HepG2 (cell line): ENCODE data around the gene TMEM80. TPM values are rescaled to one million over a fixed set of nuclear protein-coding genes. Genes with fewer than 3 reads are reported as not detected.

Experiments
- ATAC-seq: fragments of 200-7000 bp; cut with Tn5 transposase; 3 replicates; pipeline ENCODE4 v1.9.1; 2020; ENCODE audit warnings: mild to moderate bottlenecking, moderate library complexity
- BruUV-seq: library from RNA; stranded (reverse); fragments of 400-500 nt; replicated peaks from 2 replicates; lab custom pipeline; 2021; lab: Mats Ljungman, UMichigan
- CTCF ChIA-PET: fragments of 300-600 bp; formaldehyde crosslinking; extraction: SDS; loops from one replicate; lab custom pipeline; 2021; ENCODE audit warnings: low total read pairs, inconsistent platforms, low intra/inter-chr PET ratio; lab: Yijun Ruan, JAX
- POLR2A ChIA-PET: fragments of 350-600 bp; sonication (Branson Sonifier 250); formaldehyde crosslinking; loops from one replicate; lab custom pipeline; 2020; ENCODE audit warnings: antibody characterized with exemption, inconsistent platforms; lab: Yijun Ruan, JAX
- DNase-seq: peaks from one replicate; pipeline ENCODE4 v3.0.0-alpha.2; 2015; ENCODE audit warnings: low spot score
- FAIRE-seq: peaks from 3 replicates; lab custom pipeline; 2011; peaks lifted over from hg19 to GRCh38; lab: Jason Lieb, UNC
- H2AFZ ChIP-seq: one replicate; pipeline ENCODE4 v1.6.1; 2011; ENCODE audit warnings: low read length, inconsistent platforms
- H3K27ac ChIP-seq: fragments of 300-600 bp; 3 replicates; pipeline ENCODE4 v1.8.0; 2011; ENCODE audit warnings: mixed run types, mild to moderate bottlenecking, mixed read lengths, low read length, inconsistent platforms; ENCODE audit not compliant: insufficient read depth; ENCODE audit errors: extremely low read length
- H3K27me3 ChIP-seq, 2 experiments: fragments of 200-600 bp in 1 of 2; 2 replicates in 1 of 2; 3 replicates in 1 of 2; pipeline versions ENCODE4 v1.6.0 to v1.8.0; 2011; ENCODE audit warnings: low read length in 2 of 2, mild to moderate bottlenecking in 2 of 2, moderate library complexity in 2 of 2, inconsistent platforms in 1 of 2; ENCODE audit not compliant: insufficient read depth in 2 of 2, control insufficient read depth in 1 of 2
- H3K36me3 ChIP-seq, 2 experiments: fragments of 200-600 bp in 1 of 2; replicated peaks in 1 of 2; 2 replicates in 1 of 2; 3 replicates in 1 of 2; pipeline versions ENCODE4 v1.5.1 to v1.8.0; 2011; ENCODE audit warnings: low read length in 2 of 2, inconsistent platforms in 1 of 2; ENCODE audit not compliant: insufficient read depth in 2 of 2, control insufficient read depth in 1 of 2
- H3K4me1 ChIP-seq: 2 replicates; pipeline ENCODE4 v1.5.1; 2012; ENCODE audit warnings: low read length, inconsistent platforms; ENCODE audit not compliant: insufficient read depth
- H3K4me2 ChIP-seq: 2 replicates; pipeline ENCODE4 v1.6.0; 2011; ENCODE audit warnings: low read depth, low read length, inconsistent platforms
- H3K4me3 ChIP-seq, 3 experiments: fragments of 200-600 bp in 1 of 3; sonication (generic), shearing (Covaris generic) in 1 of 3; replicated peaks in 1 of 3; 2 replicates each; pipeline ENCODE4 v1.5.1; 2011 to 2016; ENCODE audit warnings: low read length in 3 of 3, inconsistent platforms in 2 of 3, low read depth in 2 of 3, mild to moderate bottlenecking in 2 of 3, control low read depth in 1 of 3, mixed read lengths in 1 of 3; ENCODE audit not compliant: insufficient read depth in 1 of 3
- H3K79me2 ChIP-seq: one replicate; pipeline ENCODE4 v1.6.1; 2011; ENCODE audit warnings: low read length, inconsistent platforms; ENCODE audit not compliant: insufficient read depth
- H3K9ac ChIP-seq: 2 replicates; pipeline ENCODE4 v1.6.0; 2011; ENCODE audit warnings: mild to moderate bottlenecking, low read depth, low read length, inconsistent platforms; ENCODE audit not compliant: insufficient read depth
- H3K9me3 ChIP-seq: 2 replicates; pipeline ENCODE4 v1.5.1; 2012; ENCODE audit warnings: mild to moderate bottlenecking, low read length
- H4K20me1 ChIP-seq: 2 replicates; pipeline ENCODE4 v1.6.0; 2011; ENCODE audit warnings: inconsistent platforms, mild to moderate bottlenecking, low read length, moderate library complexity; ENCODE audit not compliant: insufficient read depth
- AFF4 ChIP-seq: sonication (generic); formaldehyde crosslinking; IDR thresholded peaks from 2 replicates; pipeline ENCODE4 v1.4.0; 2020; ENCODE audit warnings: missing genetic modification reagents
- CSRNP1 ChIP-seq: sonication (generic); formaldehyde crosslinking; IDR thresholded peaks from 2 replicates; pipeline ENCODE4 v1.8.1; 2023; ENCODE audit warnings: mild to moderate bottlenecking, missing genetic modification reagents
- FOXC1 ChIP-seq: sonication (generic); formaldehyde crosslinking; IDR thresholded peaks from 2 replicates; pipeline ENCODE4 v1.8.0; 2022; ENCODE audit warnings: mild to moderate bottlenecking, missing genetic modification reagents, borderline replicate concordance
- KAT8 ChIP-seq: IDR thresholded peaks from 2 replicates; pipeline ENCODE4 v1.6.1; 2016; ENCODE audit warnings: missing genetic modification reagents, missing compliant biosample characterization
- RERE ChIP-seq: IDR thresholded peaks from 2 replicates; pipeline ENCODE4 v1.6.1; 2016; ENCODE audit warnings: low read depth, missing genetic modification reagents, missing compliant biosample characterization
- STAG1 ChIP-seq: sonication (generic); formaldehyde crosslinking; IDR thresholded peaks from 2 replicates; pipeline ENCODE4 v1.4.0; 2020; ENCODE audit warnings: missing genetic modification reagents
- TBX3 ChIP-seq: fragments of 450-650 bp; IDR thresholded peaks from 2 replicates; pipeline ENCODE4 v1.6.1; 2017; ENCODE audit warnings: antibody characterized with exemption, mild to moderate bottlenecking, inconsistent platforms, borderline replicate concordance
- ZNF251 ChIP-seq: sonication (generic); formaldehyde crosslinking; IDR thresholded peaks from 2 replicates; pipeline ENCODE4 v1.9.0; 2021; ENCODE audit warnings: mild to moderate bottlenecking, missing genetic modification reagents
- ZNF589 ChIP-seq: sonication (generic); formaldehyde crosslinking; conservative IDR thresholded peaks from 2 replicates; pipeline ENCODE4 v1.8.0; 2022; ENCODE audit warnings: mild to moderate bottlenecking, moderate library complexity, missing genetic modification reagents
- ZNF883 ChIP-seq: sonication (generic); formaldehyde crosslinking; IDR thresholded peaks from 2 replicates; pipeline ENCODE4 v1.5.1; 2020; ENCODE audit warnings: mild to moderate bottlenecking, missing genetic modification reagents; ENCODE audit errors: not compliant biosample characterization
- WGBS: methylation state at CpG from one replicate; pipeline ENCODE4 v1.1.6; 2017; ENCODE audit warnings: low lambda C conversion rate; 5-methylcytosine and 5-hydroxymethylcytosine counted together
- in situ Hi-C: cut with HindIII; loops from 2 replicates; pipeline ENCODE4 v1.10.0; 2017; ENCODE audit warnings: low pct_unique_long_range_greater_than_20kb; ENCODE audit not compliant: extremely low pct_ligation_motif_present
- intact Hi-C: fragments of 100-400 bp; cut with micrococcal nuclease; formaldehyde crosslinking; loops from one replicate; pipeline ENCODE4 v1.10.0; 2022; ENCODE audit not compliant: unreplicated experiment
- polyA plus RNA-seq, 8 experiments: library from polyadenylated mRNA; depleted of rRNA in 3 of 8; stranded (reverse) in 7 of 8; unstranded in 1 of 8; fragments of >200 nt; fragmentation: Illumina TruSeq in 4 of 8; extraction: Trizol in 4 of 8; gene quantifications; 2 replicates each; pipeline versions ENCODE4 v1.2.1 to v1.2.3, GENCODE V29; 2011 to 2016; ENCODE audit warnings: low read depth in 4 of 8, missing spikeins in 1 of 8, mixed read lengths in 1 of 8; ENCODE audit not compliant: insufficient read depth in 1 of 8
- total RNA-seq, 5 experiments: library from RNA; depleted of rRNA; stranded (reverse); fragments of >200 nt; fragmentation: Illumina TruSeq; extraction: Trizol; gene quantifications; 2 replicates each; pipeline ENCODE4 v1.2.3, GENCODE V29; 2016; ENCODE audit warnings: low read depth in 1 of 5
- TF ChIP-seq, protein P1 (sequence below): sonication (generic); formaldehyde crosslinking; IDR thresholded peaks from 2 replicates; pipeline ENCODE4 v1.4.0; 2020; ENCODE audit warnings: missing genetic modification reagents

TMEM80 gene
- total and polyA plus RNA-seq, 2 of the 13 experiments (the other 11 are each of a cell fraction or from before 2014, with no cell fraction given) = 5.6 to 17.1 TPM

GRCh38 chr11:742156-742546 is 46.5 kb downstream of the TMEM80 start:
- no peaks in the 10 kb centered on the region for H3K36me3 ChIP-seq
- no peak overlapping the region for H3K27ac ChIP-seq
- WGBS = 19% methylated on average over 3 of the region's 3 CpGs
- no peak for ATAC-seq
- peaks cover 23% of the 10 kb centered on the region for H3K4me1 ChIP-seq
- POLR2A ChIA-PET = no interaction called here
- H2AFZ ChIP-seq = no peak overlapping the region
- CTCF ChIA-PET = no interaction called here
- no peak overlapping the region for H3K9ac ChIP-seq
- no peaks in the 10 kb centered on the region for H3K9me3 ChIP-seq
- FAIRE-seq = no peak
- H3K4me2 ChIP-seq = no peak overlapping the region
- in situ Hi-C loops = no loop called here
- BruUV-seq = no TSS peak
- H4K20me1 ChIP-seq = no peaks in the 10 kb centered on the region
- no peaks in the 10 kb centered on the region for H3K79me2 ChIP-seq
- DNase-seq = no peak
- no peak overlapping the region for H3K4me3 ChIP-seq
- no peak for TF ChIP-seq ZNF251
- TF ChIP-seq AFF4 = no peak
- TF ChIP-seq CSRNP1 (CRISPR knock-in tag) = no peak
- TF ChIP-seq RERE (CRISPR knock-in tag) = no peak
- TF ChIP-seq TBX3 = no peak
- TF ChIP-seq, protein P1, sequence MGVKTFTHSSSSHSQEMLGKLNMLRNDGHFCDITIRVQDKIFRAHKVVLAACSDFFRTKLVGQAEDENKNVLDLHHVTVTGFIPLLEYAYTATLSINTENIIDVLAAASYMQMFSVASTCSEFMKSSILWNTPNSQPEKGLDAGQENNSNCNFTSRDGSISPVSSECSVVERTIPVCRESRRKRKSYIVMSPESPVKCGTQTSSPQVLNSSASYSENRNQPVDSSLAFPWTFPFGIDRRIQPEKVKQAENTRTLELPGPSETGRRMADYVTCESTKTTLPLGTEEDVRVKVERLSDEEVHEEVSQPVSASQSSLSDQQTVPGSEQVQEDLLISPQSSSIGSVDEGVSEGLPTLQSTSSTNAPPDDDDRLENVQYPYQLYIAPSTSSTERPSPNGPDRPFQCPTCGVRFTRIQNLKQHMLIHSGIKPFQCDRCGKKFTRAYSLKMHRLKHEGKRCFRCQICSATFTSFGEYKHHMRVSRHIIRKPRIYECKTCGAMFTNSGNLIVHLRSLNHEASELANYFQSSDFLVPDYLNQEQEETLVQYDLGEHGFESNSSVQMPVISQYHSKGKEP (CRISPR knock-in tag) = no peak
- TF ChIP-seq FOXC1 = no peak
- TF ChIP-seq ZNF883 (CRISPR knock-in tag) = no peak
- TF ChIP-seq ZNF589 (CRISPR knock-in tag) = no peak
- no peak for TF ChIP-seq KAT8 (CRISPR knock-in tag)
- TF ChIP-seq STAG1 (CRISPR knock-in tag) = no peak
- TF ChIP-seq, all 625 proteins: peak for 0
- H3K27me3 ChIP-seq = peaks cover 0 to 10% of the 10 kb centered on the region in 2 experiments; a peak in 4 of 5 replicates
- intact Hi-C loops = no loop called here
